Activated CD8-positive, alpha-beta T cell treated with anti-CD3 and anti-CD28 coated beads for 36 hours (primary cell): Measurements from ENCODE around the gene CHRNG. TPM values are rescaled to one million over a fixed set of nuclear protein-coding genes. Genes with fewer than 3 reads are reported as not detected.

Source experiments
- ATAC-seq: fragments of 200-7000 bp; cut with Tn5 transposase; one replicate; pipeline ENCODE4 v1.10.0; 2021; ENCODE audit warnings: mild to moderate bottlenecking, moderate library complexity
- CTCF ChIA-PET: fragments of 350-600 bp; sonication (Branson Sonifier 250); formaldehyde crosslinking; loops from one replicate; lab custom pipeline; 2021; ENCODE audit warnings: antibody characterized with exemption; lab: Charles Lee
- POLR2A ChIA-PET: fragments of 350-600 bp; sonication (Branson Sonifier 250); formaldehyde crosslinking; loops from one replicate; lab custom pipeline; 2021; ENCODE audit warnings: antibody characterized with exemption; lab: Charles Lee
- DNase-seq: peaks from one replicate; pipeline ENCODE4 v3.0.0-alpha.2; 2020
- H3K27ac Mint-ChIP-seq: one replicate; pipeline ENCODE4 v1.8.0; 2021; ENCODE audit warnings: mild to moderate bottlenecking, mixed read lengths
- H3K27me3 Mint-ChIP-seq: one replicate; pipeline ENCODE4 v1.8.0; 2021; ENCODE audit warnings: mixed read lengths
- H3K36me3 Mint-ChIP-seq: one replicate; pipeline ENCODE4 v1.8.0; 2021; ENCODE audit warnings: low read depth, mixed read lengths
- H3K4me1 Mint-ChIP-seq: one replicate; pipeline ENCODE4 v1.8.0; 2021; ENCODE audit warnings: low read depth, mixed read lengths
- H3K4me3 Mint-ChIP-seq: one replicate; pipeline ENCODE4 v1.8.0; 2021; ENCODE audit warnings: mild to moderate bottlenecking, moderate library complexity, mixed read lengths
- H3K9me3 Mint-ChIP-seq: one replicate; pipeline ENCODE4 v1.8.0; 2021; ENCODE audit warnings: mixed read lengths
- intact Hi-C: fragments of 100-400 bp; cut with micrococcal nuclease; formaldehyde crosslinking; loops from one replicate; pipeline ENCODE4 v1.10.0; 2022
- total RNA-seq, 2 experiments: library from RNA; stranded (reverse); gene quantifications; one replicate each; pipeline ENCODE4 v1.2.3, GENCODE V29; 2021
- TF ChIP-seq, protein P1 (sequence below): fragments of 200-600 bp; IDR thresholded peaks from one replicate; pipeline ENCODE4 v1.8.0; 2022; ENCODE audit warnings: antibody characterized with exemption, mild to moderate bottlenecking

CHRNG gene
- total RNA-seq, 2 experiments from 2014 or later, result not detected

DNA sequence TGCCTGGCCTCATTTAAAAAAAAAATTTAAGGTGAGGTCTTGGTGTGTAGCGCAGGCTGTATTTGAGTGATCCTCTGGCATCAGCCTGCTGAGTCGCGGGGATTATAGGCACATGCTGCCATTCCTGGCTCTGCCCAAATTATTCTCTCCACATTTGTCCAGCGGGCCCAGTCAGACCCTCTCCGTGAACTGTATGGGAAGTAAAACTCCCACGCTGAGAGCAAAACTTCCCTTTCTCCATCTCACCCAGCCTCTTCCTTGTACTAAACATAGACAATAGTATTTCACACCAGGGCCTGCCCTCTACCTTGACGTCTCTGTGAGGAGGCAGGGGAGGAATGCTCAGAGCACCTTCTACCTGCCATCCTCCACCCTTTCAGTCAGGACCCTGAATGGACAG, 48.0 kb downstream of the CHRNG start:
- DNase-seq, result no peak
- peaks cover 2% of the 10 kb centered on the region for H3K9me3 Mint-ChIP-seq
- no peak overlapping the region for H3K4me3 Mint-ChIP-seq
- no peak for ATAC-seq
- peaks cover 17% of the 10 kb centered on the region for H3K36me3 Mint-ChIP-seq
- CTCF ChIA-PET, result no interaction called here
- intact Hi-C loops, result no loop called here
- no peaks in the 10 kb centered on the region for H3K27me3 Mint-ChIP-seq
- TF ChIP-seq, protein P1, sequence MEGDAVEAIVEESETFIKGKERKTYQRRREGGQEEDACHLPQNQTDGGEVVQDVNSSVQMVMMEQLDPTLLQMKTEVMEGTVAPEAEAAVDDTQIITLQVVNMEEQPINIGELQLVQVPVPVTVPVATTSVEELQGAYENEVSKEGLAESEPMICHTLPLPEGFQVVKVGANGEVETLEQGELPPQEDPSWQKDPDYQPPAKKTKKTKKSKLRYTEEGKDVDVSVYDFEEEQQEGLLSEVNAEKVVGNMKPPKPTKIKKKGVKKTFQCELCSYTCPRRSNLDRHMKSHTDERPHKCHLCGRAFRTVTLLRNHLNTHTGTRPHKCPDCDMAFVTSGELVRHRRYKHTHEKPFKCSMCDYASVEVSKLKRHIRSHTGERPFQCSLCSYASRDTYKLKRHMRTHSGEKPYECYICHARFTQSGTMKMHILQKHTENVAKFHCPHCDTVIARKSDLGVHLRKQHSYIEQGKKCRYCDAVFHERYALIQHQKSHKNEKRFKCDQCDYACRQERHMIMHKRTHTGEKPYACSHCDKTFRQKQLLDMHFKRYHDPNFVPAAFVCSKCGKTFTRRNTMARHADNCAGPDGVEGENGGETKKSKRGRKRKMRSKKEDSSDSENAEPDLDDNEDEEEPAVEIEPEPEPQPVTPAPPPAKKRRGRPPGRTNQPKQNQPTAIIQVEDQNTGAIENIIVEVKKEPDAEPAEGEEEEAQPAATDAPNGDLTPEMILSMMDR, result no peak
- POLR2A ChIA-PET, result no interaction called here
- no peak overlapping the region for H3K27ac Mint-ChIP-seq
- no peaks in the 10 kb centered on the region for H3K4me1 Mint-ChIP-seq

DNA sequence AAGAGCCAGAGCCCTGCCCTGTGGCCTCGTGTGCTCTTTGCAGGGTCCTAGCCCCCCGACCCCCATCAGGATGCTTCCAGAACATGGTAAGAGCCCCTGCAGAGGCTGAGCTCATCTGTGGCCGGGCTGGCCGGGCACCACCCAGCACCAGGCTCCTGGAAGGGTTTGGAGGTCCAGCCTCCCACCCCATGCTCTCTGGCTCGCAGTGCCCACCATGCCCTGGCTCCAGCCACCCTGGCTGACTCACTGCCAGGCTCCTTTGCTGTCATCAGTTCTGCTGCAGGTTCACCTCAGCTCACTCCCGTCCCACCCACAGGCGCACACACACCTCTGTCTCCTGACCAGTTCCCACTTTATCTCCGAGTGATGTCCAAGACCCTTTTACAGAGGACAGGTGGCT, 48.5 kb downstream of the CHRNG start:
- TF ChIP-seq, protein P1, result no peak
- intact Hi-C loops, result no loop called here
- H3K4me3 Mint-ChIP-seq, result no peak overlapping the region
- no peak overlapping the region for H3K27ac Mint-ChIP-seq
- no peak for DNase-seq
- POLR2A ChIA-PET, result no interaction called here
- no peaks in the 10 kb centered on the region for H3K27me3 Mint-ChIP-seq
- H3K36me3 Mint-ChIP-seq, result peaks cover 15% of the 10 kb centered on the region
- ATAC-seq, result no peak
- CTCF ChIA-PET, result no interaction called here
- peaks cover 3% of the 10 kb centered on the region for H3K4me1 Mint-ChIP-seq
- peaks cover 2% of the 10 kb centered on the region for H3K9me3 Mint-ChIP-seq

DNA sequence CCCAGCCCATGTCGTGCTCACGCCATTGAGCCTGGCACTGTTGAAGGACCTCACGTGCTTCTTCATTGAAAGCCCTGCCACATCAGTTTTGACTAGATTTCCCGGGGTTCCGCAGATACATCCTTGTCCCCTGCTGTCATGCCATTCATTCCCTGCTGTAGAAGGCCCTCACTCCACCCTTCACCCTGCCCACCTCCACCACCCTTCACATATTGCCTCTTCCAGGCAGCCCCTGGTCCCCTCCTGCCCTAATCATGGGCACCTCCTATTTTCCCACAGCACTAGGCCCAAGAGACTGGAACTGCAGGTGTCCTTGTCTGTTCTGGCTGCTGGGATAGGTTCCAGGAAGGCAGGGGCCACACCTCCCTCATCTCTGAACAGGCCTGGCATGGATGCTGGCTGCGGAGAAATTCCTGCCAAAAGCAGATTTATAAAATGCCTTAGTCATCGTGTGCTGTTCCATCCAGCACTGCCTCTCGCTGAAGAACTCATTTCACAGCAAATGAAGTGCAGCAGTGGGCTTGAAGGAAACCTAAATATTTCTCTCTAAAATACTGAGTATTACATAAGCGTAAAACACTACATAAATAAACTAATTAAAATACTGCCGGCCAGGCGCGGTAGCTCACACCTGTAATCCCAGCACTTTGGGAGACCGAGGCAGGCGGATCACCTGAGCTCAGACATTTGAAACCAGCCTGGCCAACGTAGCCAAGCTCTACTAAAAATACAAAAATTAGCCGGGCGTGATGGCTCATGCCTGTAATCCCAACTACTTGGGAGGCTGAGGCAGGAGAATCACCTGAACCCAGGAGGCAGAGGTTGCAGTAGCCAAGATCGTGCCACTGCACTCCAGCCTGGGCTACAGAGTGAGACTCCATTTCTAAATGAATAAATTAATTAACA, 49.4 kb downstream of the CHRNG start:
- Mint-ChIP-seq H3K4me1 (peaks cover 4% of the 10 kb centered on the region), H3K27ac (no peak overlapping the region), H3K9me3 (peaks cover 2% of the 10 kb centered on the region), H3K27me3 (no peaks in the 10 kb centered on the region), H3K4me3 (no peak overlapping the region), H3K36me3 (peaks cover 9% of the 10 kb centered on the region)
- TF ChIP-seq, protein P1, result no peak
- CTCF ChIA-PET, result interaction anchor here (1.2 kb wide), 1 partner anchor 22 kb away, joined by 3 read pairs; no protein-coding TSS in a partner anchor
- DNase-seq, result no peak
- POLR2A ChIA-PET, result no interaction called here
- intact Hi-C loops, result no loop called here
- no peak for ATAC-seq

DNA sequence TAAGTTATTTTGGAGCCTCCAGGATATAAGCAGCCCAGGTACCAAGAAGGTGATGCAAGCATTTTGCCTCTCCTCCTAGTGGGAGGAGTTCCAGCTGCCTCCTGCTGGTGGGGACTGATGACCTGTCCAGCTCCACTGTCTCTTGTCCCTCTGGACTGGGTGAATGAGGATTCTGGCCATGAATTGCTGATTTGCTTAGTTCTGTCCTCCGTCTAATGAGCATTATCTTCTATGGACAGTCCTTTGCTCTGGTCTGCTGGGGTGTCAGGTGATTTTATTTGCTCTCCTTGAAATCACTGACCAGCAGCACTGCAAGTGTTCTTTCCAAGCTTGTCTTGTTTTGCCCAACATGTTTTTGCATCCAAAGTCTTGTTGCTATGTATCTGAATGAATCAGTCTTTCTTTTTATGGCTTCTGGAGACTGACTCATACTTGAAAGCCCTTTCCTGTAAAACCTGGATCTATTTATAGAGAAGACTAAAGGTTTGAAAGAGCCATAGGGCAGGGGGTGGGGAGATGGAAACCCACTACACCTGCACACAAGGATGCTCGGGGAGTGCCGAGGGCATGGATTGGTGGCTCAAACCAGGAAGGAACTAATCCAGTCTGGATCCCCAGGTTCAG, 53.4 kb downstream of the CHRNG start:
- H3K36me3 Mint-ChIP-seq, result no peaks in the 10 kb centered on the region
- intact Hi-C loops, result no loop called here
- no peaks in the 10 kb centered on the region for H3K9me3 Mint-ChIP-seq
- ATAC-seq (no peak), DNase-seq (no peak)
- ChIA-PET POLR2A (interaction anchor here (1.3 kb wide), 1 partner anchor 24 kb away, joined by 3 read pairs; no protein-coding TSS in a partner anchor), CTCF (no interaction called here)
- TF ChIP-seq, protein P1, result no peak
- H3K4me1 Mint-ChIP-seq, result peaks cover 4% of the 10 kb centered on the region
- H3K4me3 Mint-ChIP-seq, result no peak overlapping the region
- H3K27ac Mint-ChIP-seq, result no peak overlapping the region
- no peaks in the 10 kb centered on the region for H3K27me3 Mint-ChIP-seq

DNA sequence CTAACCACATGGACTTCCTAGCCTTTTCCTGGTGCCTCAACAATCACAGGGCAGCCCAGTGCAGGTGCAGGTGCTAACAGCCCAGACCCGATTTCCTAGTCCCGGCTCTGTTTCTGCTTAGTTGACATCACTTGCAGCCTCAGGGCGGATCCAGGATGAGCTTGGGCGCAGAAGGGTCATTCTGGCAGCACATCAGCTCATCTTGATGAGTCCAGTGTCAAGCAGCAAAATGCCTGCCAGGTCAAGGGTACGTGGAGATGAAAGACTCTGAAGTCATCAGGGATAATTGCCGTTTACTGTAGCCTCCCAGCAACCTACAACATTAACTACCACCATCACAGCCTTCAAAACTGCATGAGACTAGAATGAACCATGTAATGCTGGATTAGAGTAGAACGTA, 54.5 kb downstream of the CHRNG start:
- DNase-seq (no peak), ATAC-seq (no peak)
- Mint-ChIP-seq H3K4me3 (no peak overlapping the region), H3K27me3 (no peaks in the 10 kb centered on the region), H3K27ac (no peak overlapping the region), H3K9me3 (no peaks in the 10 kb centered on the region), H3K4me1 (peaks cover 4% of the 10 kb centered on the region), H3K36me3 (no peaks in the 10 kb centered on the region)
- POLR2A ChIA-PET, result no interaction called here
- TF ChIP-seq, protein P1, result no peak
- intact Hi-C loops, result no loop called here
- CTCF ChIA-PET, result no interaction called here
